Measurements from ENCODE around the gene RHBDD1. TPM values are rescaled to one million over a fixed set of nuclear protein-coding genes. Genes with fewer than 3 reads are reported as not detected.

Gene RHBDD1
- polyA plus RNA-seq, 3 donors, result 25.9 to 30.2 (median 26.5) TPM

GRCh38 chr2:226883296-226883795 is 47.5 kb downstream of the RHBDD1 start:
- no peak for DNase-seq

- no peak for DNase-seq
Observed at GRCh38 chr2:226884166-226884565, 48.3 kb downstream of the RHBDD1 start.

DNA sequence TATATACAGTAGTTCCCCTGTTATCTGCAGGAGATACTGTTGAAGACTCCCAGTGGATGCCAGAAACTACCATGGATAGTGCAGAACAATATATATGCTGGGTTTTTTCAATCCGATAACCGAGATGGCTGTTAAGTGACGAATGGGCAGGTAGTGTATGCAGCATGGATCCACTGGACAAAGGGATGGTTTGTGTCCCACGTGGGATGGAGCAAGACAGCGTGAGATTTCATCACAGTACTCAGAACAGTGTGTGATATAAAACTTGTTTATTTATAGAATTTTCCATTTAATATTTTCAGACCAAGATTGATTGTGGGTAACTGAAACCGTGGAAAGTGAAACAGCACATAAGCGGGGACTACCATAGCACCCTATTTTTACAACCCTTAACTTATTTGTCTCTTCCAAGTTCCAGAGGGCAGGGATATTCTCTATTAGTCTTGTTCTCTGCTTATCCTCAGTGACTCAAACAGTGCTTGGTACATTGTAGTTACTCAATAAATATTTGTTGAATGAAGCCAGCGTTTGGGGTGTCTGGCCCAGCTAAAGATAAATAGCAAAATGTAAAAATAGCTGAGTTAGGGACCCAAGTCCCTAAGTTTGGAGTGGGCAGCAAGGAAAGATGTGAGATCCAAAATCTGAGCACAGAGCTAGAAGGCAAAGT is 50.0 kb downstream of the RHBDD1 start:
- no peak for DNase-seq

DNA sequence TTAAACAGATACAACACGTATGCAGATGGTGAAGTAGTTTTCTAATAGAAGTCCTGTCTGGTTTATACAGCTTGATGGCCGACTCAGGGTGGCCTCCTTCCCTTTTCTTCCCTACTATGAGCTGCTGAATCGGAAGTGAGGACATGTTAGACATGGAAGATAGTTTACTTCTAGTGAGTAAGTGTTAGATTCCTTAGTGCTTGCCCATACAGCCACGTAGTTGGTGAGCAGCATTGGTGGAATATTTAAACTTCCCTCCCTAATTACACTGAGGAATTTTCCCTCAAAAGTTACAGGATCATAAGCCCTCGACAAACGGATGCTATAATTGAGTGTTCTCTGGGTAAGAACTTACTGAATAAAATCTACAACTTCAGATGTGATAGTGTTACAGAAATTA is 52.1 kb downstream of the RHBDD1 start:
- DNase-seq, result no peak

DNA sequence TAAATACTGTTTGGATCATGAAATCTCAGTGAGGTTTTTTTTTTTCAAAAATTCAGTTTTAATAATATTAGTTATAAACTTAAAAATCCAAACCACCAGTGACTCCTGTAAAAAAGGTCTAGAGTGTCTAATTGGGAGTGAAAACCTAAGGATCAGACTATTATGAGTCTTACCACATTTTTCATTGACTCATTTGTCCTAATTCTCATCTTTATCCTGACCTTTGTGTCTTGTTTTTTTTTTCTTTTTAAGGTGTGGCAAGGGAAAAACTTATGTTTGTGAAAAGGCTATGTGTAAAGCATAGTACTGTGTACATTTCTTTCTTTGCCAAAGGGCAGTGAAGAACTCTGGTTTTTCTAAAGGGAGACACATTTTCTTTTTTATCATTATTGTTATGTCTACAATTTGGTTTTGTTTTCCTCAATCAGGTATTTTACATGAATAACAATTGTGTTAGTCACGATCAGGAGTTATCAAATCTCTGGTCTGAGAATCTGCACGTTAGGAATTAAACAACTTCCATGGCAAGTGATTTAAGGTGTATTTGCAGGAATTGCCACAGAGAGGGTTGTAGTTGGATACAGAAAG is 52.6 kb downstream of the RHBDD1 start:
- DNase-seq, result no peak

DNA sequence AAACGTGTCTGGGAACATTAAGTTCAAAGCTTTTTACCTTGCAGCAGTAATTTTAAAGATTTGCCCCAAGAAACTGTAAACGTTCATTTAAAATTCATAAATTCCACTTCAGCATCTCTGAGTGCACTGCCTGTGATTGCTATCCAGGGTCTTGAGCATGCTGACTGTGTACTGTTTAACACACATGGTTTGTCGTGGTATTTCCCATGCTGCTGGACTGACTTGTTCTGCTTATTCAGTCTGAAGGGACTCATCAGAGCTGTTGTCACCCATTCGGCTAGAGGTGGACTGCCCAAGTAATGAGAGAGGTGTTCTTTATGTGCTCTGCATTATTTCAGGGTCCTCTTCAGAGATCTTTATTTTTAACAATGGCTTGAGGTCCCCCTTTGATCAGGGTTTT is 53.1 kb downstream of the RHBDD1 start:
- no peak for DNase-seq

- DNase-seq, result no peak
Observed at GRCh38 chr2:226890286-226890685, 54.4 kb downstream of the RHBDD1 start.

- no peak for DNase-seq
Observed at GRCh38 chr2:226891780-226892590, 56.1 kb downstream of the RHBDD1 start.

- DNase-seq, result no peak
Observed at GRCh38 chr2:226892729-226893128, 56.9 kb downstream of the RHBDD1 start.

DNA sequence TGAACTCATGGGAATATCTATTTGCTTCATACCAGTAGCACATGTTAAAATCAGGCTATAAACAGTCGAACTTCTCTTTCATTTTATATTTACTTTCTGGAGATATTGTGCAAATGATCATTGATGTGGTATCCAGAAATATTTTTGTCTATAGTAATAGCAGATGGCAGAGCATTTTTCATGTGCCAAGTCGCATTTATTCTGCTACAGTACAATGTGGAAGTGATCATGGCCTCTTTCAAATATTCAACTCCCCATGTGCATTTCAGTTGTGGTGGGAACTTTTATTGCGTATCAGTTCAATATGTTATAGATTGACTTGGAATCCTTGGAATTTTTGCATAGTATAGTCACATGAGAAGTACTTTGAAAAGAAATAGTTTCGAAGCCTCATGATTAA is 57.4 kb downstream of the RHBDD1 start:
- no peak for DNase-seq

GRCh38 chr2:226894752-226895151 is 58.9 kb downstream of the RHBDD1 start:
- DNase-seq, result no peak

GRCh38 chr2:226895579-226895978 is 59.7 kb downstream of the RHBDD1 start:
- DNase-seq, result no peak

DNA sequence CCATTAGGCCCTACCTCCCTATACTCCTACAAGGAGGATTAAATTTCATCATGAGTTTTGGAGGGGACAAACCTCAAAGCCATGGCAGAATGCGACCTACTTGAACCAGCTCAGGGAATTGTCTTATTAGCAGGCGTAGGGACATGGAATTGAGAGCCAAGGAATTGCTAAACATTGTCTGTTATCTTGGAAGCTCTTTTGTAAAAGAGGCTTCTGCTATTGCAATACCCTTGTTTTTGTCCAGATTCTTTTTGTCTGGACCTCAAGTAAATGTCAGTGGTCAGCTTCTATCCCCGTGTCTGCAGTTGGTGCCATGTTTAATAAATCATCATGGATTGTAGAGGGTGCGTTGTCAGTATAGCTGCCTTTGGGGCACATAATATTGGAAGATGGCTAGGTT is 62.3 kb downstream of the RHBDD1 start:
- no peak for DNase-seq

- DNase-seq, result no peak
Observed at GRCh38 chr2:226898897-226899296, 63.0 kb downstream of the RHBDD1 start.

DNA sequence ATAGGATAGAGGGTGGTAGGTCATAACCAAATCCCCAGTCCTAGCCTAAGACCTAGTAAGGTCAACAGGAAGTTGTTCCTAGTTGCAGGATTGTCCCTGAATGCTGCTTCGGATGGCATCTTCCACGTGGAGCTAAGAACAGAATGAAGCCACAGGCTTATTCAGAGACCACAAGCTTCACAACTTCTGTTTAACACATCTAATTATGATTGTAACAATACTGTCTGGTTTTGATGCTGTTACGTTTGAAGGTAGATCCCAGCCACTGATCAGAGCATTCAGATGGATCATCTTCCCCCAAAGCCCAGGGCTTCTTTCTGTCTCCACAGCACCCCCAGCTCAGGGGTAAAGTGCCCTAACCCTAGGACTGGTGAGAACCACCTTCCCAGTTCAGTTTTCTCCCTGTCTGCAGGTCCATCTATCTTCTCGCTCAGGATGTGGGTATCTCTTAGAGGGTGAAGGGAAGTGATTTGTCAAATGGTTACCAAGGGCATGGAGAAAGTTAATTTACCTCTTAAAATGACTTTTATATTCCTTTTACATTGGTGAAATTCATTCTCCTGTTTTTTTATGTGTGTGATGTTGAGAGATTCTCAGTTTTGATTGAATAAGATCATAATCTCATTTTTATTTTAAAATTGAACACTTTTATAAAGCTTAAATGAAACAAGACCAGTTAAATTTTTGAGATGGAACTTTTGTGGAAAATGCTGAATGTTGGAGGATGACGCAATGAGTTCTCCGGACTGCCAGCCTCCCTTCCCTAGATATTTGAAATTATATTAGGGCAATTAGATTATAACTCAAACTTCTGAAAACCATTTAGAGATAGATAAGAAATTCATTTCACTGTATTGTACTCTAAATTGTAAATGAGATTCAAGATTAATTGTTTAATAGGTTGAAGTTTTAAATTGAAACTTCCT is 66.5 kb downstream of the RHBDD1 start:
- no peak for DNase-seq

- no peak for DNase-seq
Observed at GRCh38 chr2:226903179-226903578, 67.3 kb downstream of the RHBDD1 start.

DNA sequence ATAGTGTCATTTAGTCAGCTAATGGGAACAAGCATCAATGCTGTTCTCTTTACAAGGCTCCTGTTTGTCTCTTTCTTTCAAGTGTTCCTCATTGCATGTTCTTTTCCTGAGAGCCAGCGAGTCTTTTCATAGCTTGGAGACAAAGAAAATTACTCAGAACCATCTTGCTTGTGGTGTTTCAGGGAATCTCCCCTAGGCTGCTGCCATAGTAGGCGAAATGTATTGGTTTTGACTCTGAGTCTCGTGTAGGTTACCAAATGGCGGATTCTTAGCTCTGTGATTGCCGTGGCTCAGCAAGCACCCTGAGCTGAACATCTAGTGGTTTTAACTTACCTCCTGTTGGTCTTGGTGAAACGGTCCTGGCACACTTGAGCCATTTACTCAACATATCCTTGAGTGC is 68.7 kb downstream of the RHBDD1 start:
- DNase-seq, result no peak

- no peak for DNase-seq
Observed at GRCh38 chr2:226905718-226906117, 69.9 kb downstream of the RHBDD1 start.

DNA sequence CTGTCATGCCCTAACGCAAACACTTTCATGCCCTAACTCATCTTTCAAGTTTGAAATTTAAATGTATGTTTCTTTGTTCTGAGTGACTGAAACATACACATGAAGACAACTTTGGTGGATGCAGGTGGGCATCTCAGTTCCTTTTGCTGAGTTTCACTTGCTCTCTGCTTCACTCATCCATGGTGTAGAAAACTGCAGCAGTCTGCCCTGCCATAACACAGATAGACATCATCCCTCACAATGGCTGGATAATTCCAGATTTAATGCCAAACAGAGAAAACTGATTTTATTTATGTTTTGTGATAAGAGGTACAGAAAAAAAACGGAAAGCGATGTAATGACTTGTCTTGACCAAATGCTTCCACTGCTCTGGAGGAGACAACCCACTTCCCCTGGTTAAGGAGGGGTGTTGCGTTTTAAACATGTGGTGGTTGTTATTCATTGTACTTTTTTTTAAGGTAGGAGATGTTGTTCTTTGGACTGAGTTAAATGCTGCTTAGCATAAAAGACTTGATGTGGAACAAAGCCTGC is 70.4 kb downstream of the RHBDD1 start:
- DNase-seq, result no peak

DNA sequence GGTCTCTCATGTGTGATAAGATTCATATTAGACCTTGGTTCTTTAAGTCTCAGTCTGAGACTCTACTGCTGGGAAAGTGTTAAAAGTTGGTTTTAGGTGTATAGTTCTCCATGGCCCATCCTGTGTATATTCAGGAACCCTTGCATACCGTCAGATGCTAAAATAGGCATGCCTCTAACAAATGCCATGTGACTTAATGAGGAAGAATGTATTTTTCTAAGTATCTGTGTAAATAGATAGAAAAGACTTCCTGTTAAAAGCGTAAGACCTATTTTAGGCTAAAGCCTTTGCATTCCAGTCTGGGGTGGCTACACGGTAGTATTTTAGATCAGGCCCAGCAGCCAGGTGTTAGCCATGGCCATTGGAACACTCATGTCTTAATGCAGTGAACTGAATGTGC is 73.3 kb downstream of the RHBDD1 start:
- no peak for DNase-seq

DNA sequence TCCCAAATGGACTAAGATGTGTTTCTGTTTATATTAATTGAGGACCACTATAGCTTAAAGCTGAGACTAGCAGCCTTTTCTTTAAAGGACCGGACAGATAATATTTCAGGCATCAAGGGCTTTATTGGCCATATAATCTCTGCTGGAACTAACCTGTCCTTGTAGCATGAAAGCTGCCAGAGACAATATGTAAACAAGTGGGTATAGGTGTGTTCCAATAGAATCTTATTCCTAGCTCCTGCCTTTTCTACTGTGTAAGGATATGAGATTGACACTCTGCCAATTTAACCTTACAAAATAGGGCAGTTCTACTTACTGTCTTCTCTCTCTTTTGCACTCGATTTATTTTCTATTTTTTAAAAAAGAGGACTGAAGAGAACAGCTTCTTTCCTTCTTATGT is 74.0 kb downstream of the RHBDD1 start:
- no peak for DNase-seq

DNA sequence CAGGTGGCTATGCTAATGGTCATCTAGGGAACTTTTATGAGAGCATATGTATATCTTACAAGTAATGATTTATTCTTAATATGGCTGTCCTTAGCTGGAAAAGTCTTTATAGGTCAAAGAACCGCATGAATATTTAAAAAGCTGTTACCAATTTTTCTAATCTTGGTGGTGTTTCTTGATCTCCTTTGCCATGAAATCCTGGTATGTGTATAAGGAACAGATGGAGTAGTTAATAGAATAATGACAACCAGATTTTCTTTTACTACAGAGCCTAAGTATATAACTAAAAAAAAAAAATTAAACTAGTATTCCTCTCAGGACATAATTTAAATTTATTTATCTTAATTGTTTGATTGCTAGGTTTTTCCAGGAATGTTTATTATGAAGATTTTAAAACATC is 74.5 kb downstream of the RHBDD1 start:
- DNase-seq, result no peak

Measured in renal pelvis (tissue), 4 donors.